Measurements from ENCODE around the gene NUP210L.
"Not testable (repeated sequence)": the region's sequence is repeated elsewhere in the genome, so short reads cannot be mapped to it uniquely, and the experiment has no call there.

Gene NUP210L

GRCh38 chr1:153990468-153991150 is 164.3 kb downstream of the NUP210L start, which contains the start of gene RPS27:
Gene RPS27 (plus strand): TSS chr1:153990762. CDS start chr1:153990797, 35 bp downstream.
- DNase-seq (ENCODE audit: low spot score), result peak; percentile 96
- no peak for TF ChIP-seq CTCF (IDR thresholded peaks at IDR 0.05; ENCODE audit: borderline replicate concordance, control extremely low read depth, extremely low read depth, insufficient read depth, missing control alignments)
- in situ Hi-C loops (cut with MboI; ENCODE audit: low sequenced_read_pairs, unreplicated experiment), result no loop called here

DNA sequence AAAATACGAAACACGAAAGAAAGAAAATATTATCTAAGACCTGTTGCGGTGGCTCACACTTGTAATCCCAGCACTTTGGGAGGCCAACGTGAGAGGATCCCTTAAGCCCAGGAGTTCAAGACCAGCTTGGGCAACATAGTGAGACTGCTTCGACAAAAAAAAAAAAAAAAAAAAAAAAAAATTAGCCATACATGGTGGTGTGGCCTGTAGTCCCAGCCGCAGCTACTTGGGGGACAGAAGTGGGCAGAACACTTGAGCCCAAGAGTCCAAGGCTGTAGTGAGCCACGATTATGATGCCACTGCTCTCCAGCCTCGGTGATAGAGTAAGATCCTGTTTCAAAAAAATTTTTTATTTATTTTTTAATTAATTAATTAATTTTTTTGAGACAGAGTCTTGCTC is 167.3 kb downstream of the NUP210L start:
- TF ChIP-seq CTCF (IDR thresholded peaks at IDR 0.05; ENCODE audit: borderline replicate concordance, control extremely low read depth, extremely low read depth, insufficient read depth, missing control alignments), result no peak
- no peak for DNase-seq (ENCODE audit: low spot score)
- in situ Hi-C loops (cut with MboI; ENCODE audit: low sequenced_read_pairs, unreplicated experiment), result loop anchor here (10.0 kb wide), 2 partner anchors 193 to 313 kb away; partner anchors contain the start of genes ILF2 and NPR1

DNA sequence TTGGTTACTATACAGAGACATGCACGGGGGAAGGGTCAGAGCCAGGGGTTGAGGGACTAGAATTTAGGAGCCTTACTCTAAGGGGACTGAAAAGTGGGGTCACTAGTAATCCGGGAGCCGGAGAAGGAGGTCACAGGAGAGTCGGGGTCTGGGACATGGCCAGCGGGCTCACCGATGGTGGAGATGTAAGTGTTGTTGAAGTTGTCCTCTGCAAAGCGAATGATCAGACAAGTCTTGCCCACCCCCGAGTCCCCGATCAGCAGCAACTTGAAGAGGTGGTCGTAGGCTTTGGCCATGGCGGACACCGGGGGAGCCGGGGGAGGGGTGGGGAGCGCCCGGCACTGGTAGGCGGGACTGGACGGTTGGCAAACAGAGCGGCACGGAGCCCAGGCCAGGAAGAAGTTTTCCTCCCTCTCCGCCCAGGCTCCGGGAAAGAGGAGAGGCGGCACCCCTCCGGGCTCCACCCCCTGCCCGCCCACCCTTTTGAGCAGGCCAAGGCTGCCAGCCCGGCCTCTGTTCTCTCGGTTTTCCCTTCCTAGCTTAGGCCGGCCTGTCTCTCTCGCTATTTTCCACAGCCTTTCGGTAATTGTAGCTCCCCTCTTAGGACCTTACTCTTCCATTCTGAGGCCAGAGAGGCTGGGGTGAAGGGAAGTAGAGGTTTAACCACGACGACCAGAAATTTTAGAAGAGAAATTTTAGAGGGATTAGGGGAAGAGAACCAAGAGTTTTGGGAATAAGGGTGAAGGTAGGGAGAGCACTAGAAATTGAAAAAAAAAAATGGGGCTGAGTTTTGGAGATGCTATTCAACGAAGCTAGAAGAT is 168.7 kb downstream of the NUP210L start, which contains the start of gene RAB13:
Gene RAB13, minus strand, starts transcription at position 399 of the 821 bp plus-strand sequence. Its CDS starts 103 bp downstream, at position 296.
- in situ Hi-C loops (cut with MboI; ENCODE audit: low sequenced_read_pairs, unreplicated experiment), result loop anchor here (10.0 kb wide), 2 partner anchors 191 to 311 kb away; partner anchors contain the start of genes ILF2 and NPR1
- DNase-seq (ENCODE audit: low spot score), result peak; percentile 57
- no peak for TF ChIP-seq CTCF (IDR thresholded peaks at IDR 0.05; ENCODE audit: borderline replicate concordance, control extremely low read depth, extremely low read depth, insufficient read depth, missing control alignments)

DNA sequence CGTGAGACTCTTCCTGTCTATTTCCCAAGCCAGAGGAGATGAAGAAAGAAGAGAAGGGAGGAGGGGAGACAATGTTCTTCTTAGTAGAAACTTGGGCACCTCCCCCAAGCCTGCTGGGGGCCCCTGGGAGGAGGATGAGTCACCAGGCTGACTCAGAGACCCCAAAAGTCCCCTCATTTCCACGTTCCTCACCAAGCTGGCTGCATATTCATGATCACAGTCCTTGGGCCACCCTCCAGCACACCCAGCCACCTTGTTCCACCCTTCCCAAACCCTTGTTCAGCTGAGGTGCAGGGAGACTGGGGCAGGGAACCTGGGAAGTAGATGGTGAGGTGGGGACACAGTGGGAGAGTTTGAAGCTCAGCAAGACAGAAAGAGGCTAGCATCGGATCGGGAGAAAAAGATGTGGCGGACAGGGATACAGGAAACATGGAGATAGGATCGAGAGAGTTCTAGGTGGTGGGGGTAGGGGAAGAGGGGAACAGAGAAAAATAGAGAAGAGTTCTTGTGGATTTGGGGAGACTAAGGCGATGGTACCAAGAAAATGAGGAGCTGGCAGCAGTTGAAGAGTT is 169.4 kb downstream of the NUP210L start:
- DNase-seq (ENCODE audit: low spot score), result no peak
- in situ Hi-C loops (cut with MboI; ENCODE audit: low sequenced_read_pairs, unreplicated experiment), result loop anchor here (10.0 kb wide), 2 partner anchors 191 to 311 kb away; partner anchors contain the start of genes ILF2 and NPR1
- no peak for TF ChIP-seq CTCF (IDR thresholded peaks at IDR 0.05; ENCODE audit: borderline replicate concordance, control extremely low read depth, extremely low read depth, insufficient read depth, missing control alignments)

DNA sequence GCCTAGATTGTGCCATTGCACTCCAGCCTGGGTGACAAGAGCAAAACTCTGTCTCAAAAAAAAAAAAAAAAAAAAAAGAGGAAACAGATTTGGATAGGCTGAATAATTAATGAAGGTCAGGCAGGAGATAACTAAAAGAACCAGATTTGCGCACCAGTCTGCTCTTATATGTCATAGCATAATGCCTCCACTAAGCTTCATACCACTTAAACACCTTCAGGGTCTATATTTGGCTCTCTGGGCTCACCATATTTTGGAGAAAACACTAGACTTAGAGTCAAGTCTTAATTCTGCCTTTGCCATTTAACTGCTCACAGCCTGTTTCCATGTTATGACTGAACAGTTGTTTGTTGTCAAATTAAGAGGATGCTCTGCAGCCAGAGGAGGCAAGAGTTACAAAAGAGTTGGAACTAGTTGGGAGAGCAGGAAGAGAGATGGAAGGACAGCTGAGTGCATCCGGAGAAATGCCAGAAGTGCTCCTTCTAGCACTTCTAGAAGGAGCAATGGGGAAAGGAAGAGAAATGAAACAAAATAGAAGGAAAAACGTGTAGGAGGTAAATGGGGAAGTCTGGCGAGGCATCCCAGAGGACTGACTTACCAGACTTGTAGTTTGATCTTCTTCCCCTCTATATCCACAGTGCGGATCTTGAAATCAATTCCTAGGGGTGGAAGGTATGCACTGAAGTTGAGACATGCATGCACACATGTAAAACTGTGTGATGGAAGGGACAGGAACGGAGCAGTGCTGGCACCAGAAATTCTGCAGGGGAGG is 170.6 kb downstream of the NUP210L start:
- TF ChIP-seq CTCF (IDR thresholded peaks at IDR 0.05; ENCODE audit: borderline replicate concordance, control extremely low read depth, extremely low read depth, insufficient read depth, missing control alignments), result no peak
- in situ Hi-C loops (cut with MboI; ENCODE audit: low sequenced_read_pairs, unreplicated experiment), result loop anchor here (10.0 kb wide), 2 partner anchors 190 to 310 kb away; partner anchors contain the start of genes ILF2 and NPR1

GRCh38 chr1:153981735-153982134 is 173.1 kb downstream of the NUP210L start:
- in situ Hi-C loops (cut with MboI; ENCODE audit: low sequenced_read_pairs, unreplicated experiment), result loop anchor here (10.0 kb wide), 2 partner anchors 187 to 307 kb away; partner anchors contain the start of genes ILF2 and NPR1
- not testable (repeated sequence) for DNase-seq (ENCODE audit: low spot score)

More for the DNA sequence above, 170.6 kb downstream of the NUP210L start:
- no peak for DNase-seq (ENCODE audit: low spot score)

GRCh38 chr1:153979091-153979490 is 175.8 kb downstream of the NUP210L start:
- in situ Hi-C loops (cut with MboI; ENCODE audit: low sequenced_read_pairs, unreplicated experiment), result not testable (repeated sequence)

More at GRCh38 chr1:153979091-153979490, 175.8 kb downstream of the NUP210L start:
- DNase-seq (ENCODE audit: low spot score), result not testable (repeated sequence)
